Measurements from ENCODE around the gene CNDP2. TPM values are rescaled to one million over a fixed set of nuclear protein-coding genes. Genes with fewer than 3 reads are reported as not detected.
A peak's percentile ranks its signal among the peaks of the same experiment; 100 is the strongest.

Gene CNDP2
- total RNA-seq, 4 donors from 2014 or later: 37.5 to 48.9 (median 48.0) TPM

DNA sequence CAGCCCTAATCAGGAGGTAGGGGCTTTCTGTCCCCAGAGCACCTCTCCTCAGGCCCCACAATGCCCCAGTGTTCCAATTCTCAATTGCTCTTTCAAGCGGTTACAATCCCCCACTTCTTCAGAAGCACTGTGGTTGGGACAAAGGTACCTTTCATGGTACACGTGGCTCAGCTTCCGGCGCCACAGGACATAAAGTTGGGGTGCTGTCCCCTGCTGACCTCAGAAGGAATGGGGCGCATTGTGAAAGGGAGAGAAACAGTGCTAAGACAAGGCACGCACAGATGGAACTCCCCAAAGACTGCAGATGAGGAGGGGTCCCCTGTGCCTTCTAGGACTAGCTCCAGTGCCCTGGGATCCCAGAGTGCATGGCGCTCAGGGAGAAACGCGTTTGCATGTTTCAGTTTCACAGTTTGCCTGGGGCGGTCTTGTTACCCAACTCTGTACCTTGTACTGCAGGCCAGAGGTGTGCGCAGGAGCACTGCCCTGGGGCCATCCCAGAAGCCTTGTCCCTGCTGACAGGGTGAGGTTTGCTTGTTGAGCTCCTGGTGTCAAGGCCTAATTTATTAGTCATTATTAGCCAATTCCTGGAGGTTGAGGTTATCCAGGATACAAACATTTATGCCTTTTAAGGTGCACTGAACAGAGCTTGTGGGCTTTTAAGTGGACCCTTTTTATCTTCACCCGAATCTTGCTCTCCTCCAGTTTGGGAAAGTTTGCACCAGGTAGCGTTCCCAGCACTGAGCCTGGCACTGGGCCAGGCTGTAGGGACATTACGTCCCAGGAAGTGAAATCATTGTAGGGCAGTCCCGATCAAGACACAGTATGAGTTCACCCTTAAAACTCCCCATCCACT, 45.8 kb downstream of the CNDP2 start:
- H3K27me3 ChIP-seq: peaks cover 21% of the 10 kb centered on the region
- no peaks in the 10 kb centered on the region for H3K9me3 ChIP-seq
- 50 to 65% methylated on average over 5 of the region's 15 CpGs for WGBS, 2 donors (ENCODE audit: low coverage in 1 of 2)
- no peak overlapping the region for H3K4me3 ChIP-seq
- no peak overlapping the region for H3K27ac ChIP-seq
- no peak for TF ChIP-seq POLR2A (IDR thresholded peaks at IDR 0.05)
- TF ChIP-seq POLR2AphosphoS5 (IDR thresholded peaks at IDR 0.05): no peak
- TF ChIP-seq EP300 (IDR thresholded peaks at IDR 0.05): no peak
- TF ChIP-seq, protein P1, sequence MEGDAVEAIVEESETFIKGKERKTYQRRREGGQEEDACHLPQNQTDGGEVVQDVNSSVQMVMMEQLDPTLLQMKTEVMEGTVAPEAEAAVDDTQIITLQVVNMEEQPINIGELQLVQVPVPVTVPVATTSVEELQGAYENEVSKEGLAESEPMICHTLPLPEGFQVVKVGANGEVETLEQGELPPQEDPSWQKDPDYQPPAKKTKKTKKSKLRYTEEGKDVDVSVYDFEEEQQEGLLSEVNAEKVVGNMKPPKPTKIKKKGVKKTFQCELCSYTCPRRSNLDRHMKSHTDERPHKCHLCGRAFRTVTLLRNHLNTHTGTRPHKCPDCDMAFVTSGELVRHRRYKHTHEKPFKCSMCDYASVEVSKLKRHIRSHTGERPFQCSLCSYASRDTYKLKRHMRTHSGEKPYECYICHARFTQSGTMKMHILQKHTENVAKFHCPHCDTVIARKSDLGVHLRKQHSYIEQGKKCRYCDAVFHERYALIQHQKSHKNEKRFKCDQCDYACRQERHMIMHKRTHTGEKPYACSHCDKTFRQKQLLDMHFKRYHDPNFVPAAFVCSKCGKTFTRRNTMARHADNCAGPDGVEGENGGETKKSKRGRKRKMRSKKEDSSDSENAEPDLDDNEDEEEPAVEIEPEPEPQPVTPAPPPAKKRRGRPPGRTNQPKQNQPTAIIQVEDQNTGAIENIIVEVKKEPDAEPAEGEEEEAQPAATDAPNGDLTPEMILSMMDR (IDR thresholded peaks at IDR 0.05): no peak
- H3K36me3 ChIP-seq: no peaks in the 10 kb centered on the region
- no peak for ATAC-seq
- H3K4me1 ChIP-seq: peaks cover 0 to 7% (median 0%) of the 10 kb centered on the region in 3 donors

GRCh38 chr18:74544898-74545297, 48.7 kb downstream of the CNDP2 start:
- TF ChIP-seq, protein P1 (IDR thresholded peaks at IDR 0.05): no peak
- TF ChIP-seq POLR2A (IDR thresholded peaks at IDR 0.05) (no peak), POLR2AphosphoS5 (IDR thresholded peaks at IDR 0.05) (no peak), EP300 (IDR thresholded peaks at IDR 0.05) (no peak)
- Histone ChIP-seq H3K36me3 (no peaks in the 10 kb centered on the region), H3K4me1 (peaks cover 0 to 7% (median 0%) of the 10 kb centered on the region in 3 donors), H3K27ac (peak overlapping the region in 3 of 4 donors; percentile 60 to 73 (median 67)), H3K4me3 (no peak overlapping the region), H3K9me3 (peaks cover 0 to 18% (median 0%) of the 10 kb centered on the region in 3 donors), H3K27me3 (peaks cover 21% of the 10 kb centered on the region)
- 21% methylated on average over 2 of the region's 8 CpGs; no CpG with 5 or more reads in 1 of the 2 donors for WGBS, 2 donors (ENCODE audit: low coverage in 1 of 2)
- ATAC-seq: peak; percentile 43

GRCh38 chr18:74546007-74546406, 49.8 kb downstream of the CNDP2 start:
- WGBS, 2 donors (ENCODE audit: low coverage in 1 of 2): 92 to 93% methylated on average over 2 to 7 of the region's 11 CpGs
- peak overlapping the region in 3 of 4 donors; percentile 60 to 73 (median 67) for H3K27ac ChIP-seq
- H3K9me3 ChIP-seq: peaks cover 0 to 21% (median 0%) of the 10 kb centered on the region in 3 donors
- ATAC-seq: no peak
- no peaks in the 10 kb centered on the region for H3K36me3 ChIP-seq
- H3K27me3 ChIP-seq: peaks cover 12% of the 10 kb centered on the region
- peaks cover 0 to 7% (median 0%) of the 10 kb centered on the region in 3 donors for H3K4me1 ChIP-seq
- no peak overlapping the region for H3K4me3 ChIP-seq
- TF ChIP-seq EP300 (IDR thresholded peaks at IDR 0.05) (no peak), POLR2A (IDR thresholded peaks at IDR 0.05) (no peak), POLR2AphosphoS5 (IDR thresholded peaks at IDR 0.05) (no peak)
- TF ChIP-seq, protein P1 (IDR thresholded peaks at IDR 0.05): no peak

DNA sequence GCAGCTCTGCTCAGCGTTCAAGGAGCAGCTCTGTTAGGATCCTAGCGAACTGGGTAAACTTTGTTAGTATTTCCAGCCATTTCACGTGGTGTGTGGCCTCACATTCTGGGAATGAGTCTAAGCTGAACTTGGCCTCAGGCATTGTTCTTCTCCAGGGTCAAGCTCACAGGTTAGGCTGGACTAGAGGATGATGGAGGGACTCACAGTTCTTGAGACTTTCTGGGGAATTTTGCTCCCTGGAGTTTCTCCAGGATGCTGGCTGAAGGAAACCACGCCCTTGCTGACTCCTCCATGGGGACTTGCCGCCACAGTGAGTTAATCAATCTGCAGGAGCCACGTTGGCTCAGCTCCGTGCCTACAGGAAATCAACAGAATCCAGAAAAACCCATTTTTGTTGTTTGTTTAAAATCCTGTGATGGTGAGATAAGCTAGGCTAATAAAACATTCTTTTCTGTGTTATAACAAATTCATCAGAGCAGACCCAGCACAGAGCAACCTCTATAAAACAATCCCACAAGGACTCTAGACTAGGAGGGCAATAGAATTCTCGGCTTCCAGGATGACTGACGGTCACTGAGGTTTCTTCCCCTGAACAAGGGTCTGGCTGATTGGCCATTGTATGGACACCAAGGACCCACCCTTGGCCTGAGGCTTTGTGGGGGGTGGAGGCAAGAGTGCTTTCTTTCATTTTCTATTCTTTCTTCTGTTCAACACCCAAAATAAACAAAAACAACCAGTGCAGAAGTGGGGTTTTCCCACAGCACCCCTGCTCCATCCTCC, 50.8 kb downstream of the CNDP2 start:
- Histone ChIP-seq H3K27ac (peak overlapping the region in 3 of 4 donors; percentile 60 to 73 (median 67)), H3K4me1 (peaks cover 0 to 7% (median 0%) of the 10 kb centered on the region in 3 donors), H3K27me3 (peaks cover 3% of the 10 kb centered on the region), H3K36me3 (no peaks in the 10 kb centered on the region), H3K4me3 (no peak overlapping the region), H3K9me3 (peaks cover 0 to 21% (median 0%) of the 10 kb centered on the region in 3 donors)
- 10 to 37% methylated on average over 2 to 4 of the region's 9 CpGs for whole genome bisulfite sequencing, 2 donors (ENCODE audit: low coverage in 1 of 2)
- TF ChIP-seq POLR2AphosphoS5 (IDR thresholded peaks at IDR 0.05) (no peak), EP300 (IDR thresholded peaks at IDR 0.05) (no peak), POLR2A (IDR thresholded peaks at IDR 0.05) (no peak)
- TF ChIP-seq, protein P1 (IDR thresholded peaks at IDR 0.05): no peak
- ATAC-seq: peak; percentile 63
